Measurements from ENCODE around the gene SMARCB1. TPM values are rescaled to one million over a fixed set of nuclear protein-coding genes. Genes with fewer than 3 reads are reported as not detected.

Gene SMARCB1
- total RNA-seq, 4 donors from 2014 or later, result 28.8 to 55.6 (median 34.9) TPM

DNA sequence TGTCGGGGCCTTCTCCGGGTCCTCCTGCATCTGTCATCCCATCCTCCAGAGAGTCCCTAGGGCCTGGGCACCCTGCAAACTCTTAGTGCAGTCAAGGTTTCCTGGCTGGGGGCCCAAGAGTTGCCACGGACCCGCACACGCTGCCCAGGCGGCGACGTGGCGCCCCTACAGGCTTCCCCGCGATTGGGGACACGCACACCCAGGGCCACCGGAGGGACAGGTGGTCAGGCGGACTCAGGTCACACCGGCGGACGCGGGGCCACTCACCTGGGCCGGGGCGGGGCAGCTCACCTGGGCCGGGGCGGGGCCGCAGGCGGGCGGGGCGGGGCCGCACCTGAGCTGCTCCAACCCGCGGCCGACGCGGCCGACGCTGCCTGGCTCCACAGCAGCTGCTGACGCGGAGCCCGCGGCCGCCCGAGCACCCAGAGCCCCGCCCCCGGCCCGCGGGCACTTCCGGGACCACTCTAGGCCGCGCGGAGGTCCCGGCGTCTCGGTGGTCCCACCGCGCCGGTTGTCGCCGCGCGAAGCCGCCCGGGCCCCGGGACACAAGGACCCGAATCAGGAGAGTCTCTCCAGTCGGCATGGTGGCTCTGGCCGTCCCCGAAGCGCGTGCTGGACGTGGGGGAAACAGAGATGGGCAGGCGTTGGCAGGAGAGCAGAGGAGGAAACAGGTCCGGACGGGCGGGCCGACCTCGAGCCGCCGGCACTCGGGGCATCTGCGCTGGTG lies 35.9 kb upstream of the SMARCB1 start, which contains the start of gene ZNF70:
ZNF70 (minus strand) TSS at position 399 of the 727 bp plus-strand sequence. CDS start 5,972 bp downstream, outside the sequence.
- peak within 1 kb of the TSS; percentile 61 to 90 (median 86) for H3K4me3 ChIP-seq
- peaks cover 10 to 26% (median 22%) of the 10 kb centered on the region in 4 donors for H3K4me1 ChIP-seq
- DNase-seq (ENCODE audit: extremely low spot score), result no peak
- no peaks in the 10 kb centered on the region for H3K9me3 ChIP-seq
- peak; percentile 48 for TF ChIP-seq POLR2A (IDR thresholded peaks at IDR 0.05; ENCODE audit: low read depth)
- TF ChIP-seq, protein P1, sequence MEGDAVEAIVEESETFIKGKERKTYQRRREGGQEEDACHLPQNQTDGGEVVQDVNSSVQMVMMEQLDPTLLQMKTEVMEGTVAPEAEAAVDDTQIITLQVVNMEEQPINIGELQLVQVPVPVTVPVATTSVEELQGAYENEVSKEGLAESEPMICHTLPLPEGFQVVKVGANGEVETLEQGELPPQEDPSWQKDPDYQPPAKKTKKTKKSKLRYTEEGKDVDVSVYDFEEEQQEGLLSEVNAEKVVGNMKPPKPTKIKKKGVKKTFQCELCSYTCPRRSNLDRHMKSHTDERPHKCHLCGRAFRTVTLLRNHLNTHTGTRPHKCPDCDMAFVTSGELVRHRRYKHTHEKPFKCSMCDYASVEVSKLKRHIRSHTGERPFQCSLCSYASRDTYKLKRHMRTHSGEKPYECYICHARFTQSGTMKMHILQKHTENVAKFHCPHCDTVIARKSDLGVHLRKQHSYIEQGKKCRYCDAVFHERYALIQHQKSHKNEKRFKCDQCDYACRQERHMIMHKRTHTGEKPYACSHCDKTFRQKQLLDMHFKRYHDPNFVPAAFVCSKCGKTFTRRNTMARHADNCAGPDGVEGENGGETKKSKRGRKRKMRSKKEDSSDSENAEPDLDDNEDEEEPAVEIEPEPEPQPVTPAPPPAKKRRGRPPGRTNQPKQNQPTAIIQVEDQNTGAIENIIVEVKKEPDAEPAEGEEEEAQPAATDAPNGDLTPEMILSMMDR (IDR thresholded peaks at IDR 0.05), result peak in 1 of 3 experiments; percentile 26
- no peak for TF ChIP-seq EP300 (IDR thresholded peaks at IDR 0.05)
- peak; percentile 71 to 85 for TF ChIP-seq POLR2AphosphoS5 (IDR thresholded peaks at IDR 0.05)
- H3K27ac ChIP-seq (replicated peaks in 1 of 4), result peak within 1 kb of the TSS; percentile 88 to 92 (median 92)
- WGBS, result under 1% methylated on average over 32 of the region's 78 CpGs
- H3K27me3 ChIP-seq, result no peaks in the 10 kb centered on the region
- intact Hi-C loops (cut with DNase I), result loop anchor here (5.0 kb wide), 1 partner anchor 34 kb away; no protein-coding TSS in a partner anchor
- H3K36me3 ChIP-seq, result no peaks in the 10 kb centered on the region

DNA sequence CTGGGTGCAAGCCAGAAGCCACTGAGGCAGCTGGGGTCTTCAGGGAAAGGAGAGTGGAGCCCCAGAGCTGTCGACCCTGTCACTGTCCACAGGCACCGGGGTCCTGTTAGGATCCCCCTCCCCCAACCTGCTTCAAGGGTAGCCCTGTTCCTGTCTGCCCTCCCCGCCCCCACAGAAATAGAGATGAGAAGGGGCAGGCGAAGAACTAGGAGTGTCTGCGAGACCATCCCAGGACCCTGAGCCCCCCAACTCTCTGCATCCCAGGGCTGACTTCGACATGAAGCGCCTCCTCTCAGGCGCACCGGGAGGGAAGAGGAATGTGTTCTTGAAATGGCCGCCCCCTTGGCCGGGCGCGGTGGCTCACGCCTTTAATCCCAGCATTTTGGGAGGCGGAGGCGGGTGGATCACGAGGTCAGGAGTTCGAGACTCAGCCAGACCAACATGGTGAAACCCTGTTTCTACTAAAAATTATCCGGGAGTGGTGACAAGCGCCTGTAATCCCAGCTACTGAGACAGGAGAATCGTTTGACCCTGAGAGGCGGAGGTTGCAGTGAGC lies 35.2 kb upstream of the SMARCB1 start:
- Histone ChIP-seq H3K36me3 (no peaks in the 10 kb centered on the region), H3K4me1 (peaks cover 10 to 26% (median 22%) of the 10 kb centered on the region in 4 donors), H3K27me3 (no peaks in the 10 kb centered on the region), H3K27ac (replicated peaks in 1 of 4) (peak overlapping the region; percentile 88 to 92 (median 92)), H3K4me3 (peak overlapping the region; percentile 61 to 90 (median 86)), H3K9me3 (no peaks in the 10 kb centered on the region)
- no peak for DNase-seq (ENCODE audit: extremely low spot score)
- WGBS, result 22% methylated on average over 19 of the region's 22 CpGs
- no peak for TF ChIP-seq POLR2AphosphoS5 (IDR thresholded peaks at IDR 0.05)
- TF ChIP-seq EP300 (IDR thresholded peaks at IDR 0.05), result no peak
- no peak for TF ChIP-seq POLR2A (IDR thresholded peaks at IDR 0.05; ENCODE audit: low read depth)
- TF ChIP-seq, protein P1 (IDR thresholded peaks at IDR 0.05), result no peak
- intact Hi-C loops (cut with DNase I), result loop anchor here (5.0 kb wide), 1 partner anchor 34 kb away; no protein-coding TSS in a partner anchor

DNA sequence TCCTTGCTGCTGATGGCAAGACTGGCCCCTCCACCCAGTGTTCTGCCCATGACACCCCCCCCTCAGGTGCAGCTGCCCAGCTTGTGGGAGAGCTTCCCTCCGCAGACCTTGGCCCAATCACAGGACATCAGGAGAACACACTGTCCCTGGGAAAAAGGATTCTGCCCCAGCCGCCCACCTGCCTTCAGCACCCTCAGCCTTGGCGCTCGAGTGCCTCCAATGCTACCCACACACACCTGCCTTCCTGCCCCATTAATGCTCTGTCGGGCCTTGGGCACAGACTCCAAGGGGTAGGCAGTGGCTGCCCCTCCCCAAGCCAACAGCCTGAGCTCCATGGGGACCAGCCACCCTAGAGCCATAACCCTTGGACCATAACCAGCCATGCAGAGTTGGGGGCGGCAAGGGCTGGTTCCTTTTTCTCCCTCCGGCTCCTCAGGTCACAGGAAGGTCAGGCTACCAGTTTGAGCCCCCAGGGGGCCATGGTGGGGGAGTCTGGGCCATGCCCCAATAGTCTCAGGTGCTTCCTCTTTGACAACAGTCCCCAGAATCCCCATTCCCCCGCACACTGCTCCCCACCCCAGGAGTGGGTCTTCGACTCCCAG lies 34.6 kb upstream of the SMARCB1 start:
- Histone ChIP-seq H3K9me3 (no peaks in the 10 kb centered on the region), H3K27ac (replicated peaks in 1 of 4) (no peak overlapping the region), H3K36me3 (no peaks in the 10 kb centered on the region), H3K4me3 (peak overlapping the region in 2 of 4 donors; percentile 61 to 90), H3K4me1 (peaks cover 10 to 26% (median 22%) of the 10 kb centered on the region in 4 donors), H3K27me3 (no peaks in the 10 kb centered on the region)
- 93% methylated on average over 9 of the region's 9 CpGs for WGBS
- intact Hi-C loops (cut with DNase I), result loop anchor here (5.0 kb wide), 1 partner anchor 35 kb away; no protein-coding TSS in a partner anchor
- TF ChIP-seq EP300 (IDR thresholded peaks at IDR 0.05), result no peak
- no peak for TF ChIP-seq POLR2AphosphoS5 (IDR thresholded peaks at IDR 0.05)
- no peak for TF ChIP-seq POLR2A (IDR thresholded peaks at IDR 0.05; ENCODE audit: low read depth)
- TF ChIP-seq, protein P1 (IDR thresholded peaks at IDR 0.05), result no peak
- no peak for DNase-seq (ENCODE audit: extremely low spot score)

DNA sequence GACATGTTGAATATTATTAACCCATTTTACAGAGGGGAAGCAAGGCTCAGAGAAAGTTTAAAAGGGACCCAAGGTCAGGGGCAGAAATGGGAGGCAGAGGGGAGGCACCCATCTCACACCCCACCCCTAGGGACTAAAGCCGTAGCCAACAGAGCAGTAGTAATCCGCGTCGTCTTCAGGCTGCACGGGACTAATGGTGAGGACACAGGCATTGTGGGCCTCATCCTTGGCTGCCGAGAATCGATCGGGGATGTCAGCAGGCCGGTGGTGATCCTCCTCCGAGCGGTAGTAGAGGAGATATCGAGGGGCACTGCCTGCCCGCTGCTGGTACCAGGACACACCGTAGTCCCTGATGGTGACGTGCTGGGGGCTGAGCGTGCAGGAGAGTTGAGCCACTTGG lies 34.0 kb upstream of the SMARCB1 start:
- H3K27me3 ChIP-seq, result no peaks in the 10 kb centered on the region
- no peaks in the 10 kb centered on the region for H3K36me3 ChIP-seq
- H3K27ac ChIP-seq (replicated peaks in 1 of 4), result no peak overlapping the region
- peaks cover 10 to 26% (median 22%) of the 10 kb centered on the region in 4 donors for H3K4me1 ChIP-seq
- no peak for DNase-seq (ENCODE audit: extremely low spot score)
- no peaks in the 10 kb centered on the region for H3K9me3 ChIP-seq
- 96% methylated on average over 16 of the region's 16 CpGs for WGBS
- TF ChIP-seq POLR2A (IDR thresholded peaks at IDR 0.05; ENCODE audit: low read depth) (no peak), POLR2AphosphoS5 (IDR thresholded peaks at IDR 0.05) (no peak), EP300 (IDR thresholded peaks at IDR 0.05) (no peak)
- TF ChIP-seq, protein P1 (IDR thresholded peaks at IDR 0.05), result no peak
- H3K4me3 ChIP-seq, result no peak overlapping the region
- intact Hi-C loops (cut with DNase I), result loop anchor here (5.0 kb wide), 1 partner anchor 35 kb away; no protein-coding TSS in a partner anchor
